ENCODE results near the gene WDR6.

WDR6 gene

DNA sequence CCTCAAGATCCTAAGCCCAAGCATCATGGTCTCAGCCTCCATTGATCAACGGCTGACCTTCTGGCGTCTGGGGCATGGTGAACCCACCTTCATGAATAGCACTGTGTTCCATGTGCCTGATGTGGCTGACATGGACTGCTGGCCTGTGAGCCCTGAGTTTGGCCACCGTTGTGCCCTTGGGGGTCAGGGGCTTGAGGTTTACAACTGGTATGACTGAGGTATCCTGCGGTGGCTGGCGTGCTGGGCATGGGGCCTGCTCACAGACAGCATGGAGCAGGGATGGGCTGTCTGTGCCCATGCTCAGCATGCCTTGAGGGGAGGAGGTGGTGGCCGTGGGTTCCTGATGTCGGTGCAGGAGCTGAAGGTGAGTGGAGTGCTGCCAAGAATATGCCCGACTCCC, 7.9 kb downstream of the WDR6 start:
- TF ChIP-seq ZNF274 (IDR thresholded peaks at IDR 0.05; ENCODE audit: low read depth, low read length), result no peak
- no peak overlapping the region for H3K4me3 ChIP-seq (ENCODE audit: low read length)

DNA sequence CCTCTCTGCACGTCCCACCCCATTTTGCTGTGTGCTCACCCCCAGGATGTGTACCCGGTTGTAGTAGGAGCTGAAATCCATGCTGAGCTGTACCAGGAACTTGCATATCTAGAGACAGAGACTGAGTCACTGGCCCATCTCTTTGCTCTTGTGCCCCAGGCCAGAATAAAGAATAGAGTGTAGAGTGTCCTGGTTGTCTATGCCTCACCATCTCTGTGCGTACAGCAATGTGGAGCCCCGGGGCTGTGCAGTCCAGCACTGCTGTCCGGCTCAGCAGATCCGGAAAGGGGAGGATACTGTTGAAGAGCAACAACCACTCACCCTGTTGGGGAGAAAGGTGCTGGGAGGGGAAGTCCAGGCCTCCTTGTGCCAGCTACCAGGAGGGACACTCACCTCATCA, 8.6 kb downstream of the WDR6 start:
- H3K4me3 ChIP-seq (ENCODE audit: low read length), result no peak overlapping the region
- no peak for TF ChIP-seq ZNF274 (IDR thresholded peaks at IDR 0.05; ENCODE audit: low read depth, low read length)

DNA sequence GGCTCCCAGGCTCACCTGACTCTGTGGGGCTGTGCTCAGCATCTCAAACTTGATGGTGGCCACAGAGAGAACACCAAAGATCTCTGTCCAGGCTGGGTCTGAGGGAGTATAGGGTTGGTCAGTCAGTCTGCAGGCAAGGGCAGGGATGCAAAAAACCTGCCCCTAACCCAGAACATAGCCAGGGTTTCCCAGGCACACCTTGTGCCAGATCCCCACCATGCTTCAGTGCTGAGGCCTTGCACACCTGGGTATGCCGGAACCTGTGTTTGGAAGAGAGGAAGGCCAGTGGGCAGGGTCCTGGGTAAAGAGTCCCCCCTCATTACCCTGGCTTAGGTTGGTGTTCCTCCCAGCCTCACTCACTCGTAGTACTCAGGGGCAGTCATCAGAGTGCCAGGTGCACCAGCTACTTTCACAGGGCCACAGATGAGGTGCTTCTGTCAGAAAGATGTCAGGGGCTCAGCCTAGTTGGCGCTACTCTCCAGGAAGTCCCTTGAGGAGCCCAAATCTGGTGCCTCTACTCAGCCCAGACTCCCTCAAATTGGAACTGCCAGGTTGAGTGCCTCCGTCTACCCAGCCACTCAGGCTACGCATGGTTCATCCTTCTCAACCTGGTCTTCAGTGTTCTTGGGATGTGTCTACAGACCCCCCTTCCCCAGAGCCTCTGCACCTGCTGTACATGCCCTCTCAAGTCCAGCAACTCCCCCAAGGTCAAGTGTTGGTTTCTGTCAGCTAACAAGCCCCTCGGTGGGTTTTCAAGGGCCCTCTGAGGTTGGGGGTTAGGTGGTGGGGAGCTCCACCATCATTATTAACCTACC, 9.4 kb downstream of the WDR6 start:
- H3K4me3 ChIP-seq (ENCODE audit: low read length), result no peak overlapping the region

DNA sequence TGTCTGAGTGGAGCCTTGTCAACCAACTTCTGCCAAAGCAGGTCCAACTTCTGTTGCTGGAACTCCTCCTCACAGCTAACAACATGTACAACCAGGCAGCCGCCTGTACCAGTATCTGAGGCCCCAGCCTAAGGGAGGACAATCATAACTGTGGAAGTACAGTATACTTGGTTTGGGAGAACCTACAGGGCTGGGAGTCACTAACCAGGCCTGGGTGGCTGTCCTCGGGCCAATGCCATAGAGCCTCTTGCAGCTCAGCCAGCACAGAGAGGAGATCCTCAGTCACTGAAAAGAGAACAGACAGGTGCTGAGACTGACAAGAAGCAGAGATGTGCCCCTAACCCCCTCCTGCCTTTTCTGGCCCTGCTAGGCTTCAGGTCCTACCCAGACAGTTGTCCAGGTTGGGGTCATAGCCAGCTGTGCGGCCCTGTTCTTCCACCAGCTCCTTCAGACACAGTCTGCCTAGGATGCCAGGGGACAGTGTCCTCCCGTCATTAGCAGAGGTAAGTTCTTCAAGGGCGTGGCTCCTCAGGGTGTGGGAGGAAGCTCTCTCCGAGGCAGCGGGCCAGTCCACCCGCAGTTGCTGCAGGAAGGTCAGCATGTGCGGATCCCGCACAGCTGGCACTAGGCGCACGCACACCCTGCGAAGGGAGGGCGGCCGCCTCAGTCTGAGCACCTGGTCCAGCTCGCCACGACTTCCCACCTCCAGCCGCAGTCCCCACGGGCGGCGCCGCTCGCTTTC, 10.2 kb downstream of the WDR6 start:
- TF ChIP-seq ZNF274 (IDR thresholded peaks at IDR 0.05; ENCODE audit: low read depth, low read length), result no peak
- peak overlapping the region; percentile 64; the same call in 1 of the 2 replicates for H3K4me3 ChIP-seq (ENCODE audit: low read length)

More for the DNA sequence above, 9.4 kb downstream of the WDR6 start:
- no peak for TF ChIP-seq ZNF274 (IDR thresholded peaks at IDR 0.05; ENCODE audit: low read depth, low read length)

DNA sequence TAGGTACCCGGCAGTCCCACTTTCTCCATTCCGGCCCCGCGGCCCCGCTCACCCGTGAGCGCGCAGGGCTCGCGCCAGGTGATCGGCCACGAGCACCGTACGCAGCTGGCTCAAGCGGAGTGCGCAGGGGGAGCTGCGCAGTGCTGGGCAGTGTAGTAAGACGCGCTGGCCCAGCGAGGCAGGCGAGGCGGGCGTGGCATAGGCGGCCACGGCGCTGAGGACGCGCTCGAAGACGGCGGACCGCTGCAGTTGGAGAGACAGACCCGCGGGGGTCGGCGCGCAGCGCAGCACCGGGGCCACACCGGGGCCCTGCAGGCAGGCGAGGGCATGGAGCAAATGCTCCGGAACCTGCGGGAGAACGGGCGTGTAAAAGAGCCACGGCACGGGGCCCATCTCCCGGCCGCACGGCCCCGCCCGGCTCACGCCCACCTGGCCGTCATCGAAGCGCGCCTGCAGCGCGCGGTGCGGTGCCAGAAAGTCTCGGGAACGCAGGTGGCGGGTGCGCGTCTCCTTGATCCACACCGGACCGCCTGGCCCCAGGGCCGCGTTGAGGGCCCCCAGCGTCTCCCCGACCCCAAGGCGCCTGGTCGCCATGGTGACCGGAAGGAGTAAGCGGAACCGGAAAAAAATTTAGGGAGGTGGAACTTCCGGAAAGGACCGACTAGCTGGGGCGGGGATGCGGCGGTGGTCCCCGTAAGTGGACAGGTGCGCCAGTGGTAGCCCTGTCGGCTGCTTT, 10.9 kb downstream of the WDR6 start, which contains the start of gene DALRD3:
DALRD3 (minus strand) TSS at position 610 of the 736 bp plus-strand sequence; CDS start at position 594, 16 bp downstream.
- H3K4me3 ChIP-seq (ENCODE audit: low read length), result peak within 1 kb of the TSS; percentile 64; the same call in 1 of the 2 replicates
- no peak for TF ChIP-seq ZNF274 (IDR thresholded peaks at IDR 0.05; ENCODE audit: low read depth, low read length)

DNA sequence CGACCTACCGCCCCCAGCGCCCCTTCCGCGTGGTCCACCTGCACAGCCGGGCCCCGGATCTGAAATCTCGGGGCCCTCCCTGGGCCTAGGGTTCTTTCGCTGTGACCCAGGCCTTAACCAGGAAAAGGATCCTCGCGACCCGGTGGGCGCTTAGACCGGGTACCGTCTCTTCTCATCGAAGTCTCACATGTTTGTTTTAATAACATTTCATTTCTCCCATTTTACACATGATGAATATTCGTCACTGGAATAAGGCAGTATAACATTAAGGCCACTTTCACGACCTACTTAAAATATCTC, 11.5 kb downstream of the WDR6 start:
- no peak for TF ChIP-seq ZNF274 (IDR thresholded peaks at IDR 0.05; ENCODE audit: low read depth, low read length)
- H3K4me3 ChIP-seq (ENCODE audit: low read length), result peak overlapping the region; percentile 64; the same call in 1 of the 2 replicates

DNA sequence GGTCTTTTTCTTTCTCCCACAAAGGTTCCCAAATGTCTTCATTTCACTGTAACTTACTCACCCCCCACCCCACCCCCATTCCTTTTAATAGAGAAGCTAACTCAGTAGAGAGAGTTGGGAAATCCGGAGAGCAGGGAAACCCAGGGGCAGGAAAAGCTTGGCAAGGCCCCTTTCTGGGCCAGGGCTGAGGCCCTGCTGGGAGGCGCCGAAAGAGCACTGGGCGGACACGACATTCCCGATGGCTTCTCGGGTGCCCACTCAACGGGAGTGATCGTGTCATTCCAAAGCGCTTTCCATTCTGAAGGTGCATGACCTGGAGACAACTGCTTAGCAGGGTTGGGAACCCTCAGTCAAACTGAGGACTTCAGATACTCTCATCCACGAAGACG, 12.7 kb downstream of the WDR6 start:
- H3K4me3 ChIP-seq (ENCODE audit: low read length), result peak overlapping the region; percentile 64
- no peak for TF ChIP-seq ZNF274 (IDR thresholded peaks at IDR 0.05; ENCODE audit: low read depth, low read length)

DNA sequence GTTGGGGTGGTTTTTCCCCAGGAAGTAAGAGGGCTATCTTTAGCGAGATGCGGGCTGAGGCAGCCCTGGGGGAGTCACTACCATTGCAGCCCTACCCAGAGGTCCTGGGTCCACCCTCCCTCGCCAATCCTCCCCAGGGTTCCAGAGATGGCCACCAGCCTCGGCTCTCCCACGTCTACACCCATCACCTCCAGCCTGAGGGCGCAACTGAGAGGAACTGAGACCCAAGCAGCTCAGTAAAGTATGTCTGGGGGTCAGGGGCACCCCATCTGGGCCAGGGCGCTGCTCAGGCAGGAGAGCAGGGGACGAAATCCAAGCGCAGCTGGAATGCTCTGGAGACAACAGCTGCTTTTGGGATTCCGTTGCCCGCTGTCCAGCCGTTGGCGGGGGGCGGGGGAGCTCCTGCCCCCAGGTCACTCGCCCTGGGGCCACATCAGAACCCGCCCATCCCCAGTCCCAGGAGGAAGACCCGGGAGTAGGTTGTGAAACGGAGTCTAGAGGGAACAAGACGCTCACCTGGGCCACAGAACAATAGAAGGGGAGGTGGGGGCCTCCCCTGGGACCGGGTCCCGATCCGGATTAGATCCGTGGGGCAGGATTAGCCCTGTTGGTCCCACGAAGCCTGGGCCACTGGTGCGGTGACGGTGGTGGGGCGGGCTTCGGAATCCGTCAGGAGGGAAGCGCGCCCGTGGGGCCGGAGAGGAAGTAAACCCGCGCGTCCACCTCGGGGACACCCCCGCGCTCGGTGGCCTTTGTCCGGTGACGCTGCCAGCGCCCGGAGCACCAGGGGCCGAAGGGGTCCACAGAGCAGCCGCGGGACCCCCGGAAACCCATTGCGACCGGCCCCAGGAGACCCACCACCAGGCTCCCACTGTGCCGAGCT, 13.4 kb downstream of the WDR6 start:
- peak overlapping the region; percentile 64 for H3K4me3 ChIP-seq (ENCODE audit: low read length)
- TF ChIP-seq ZNF274 (IDR thresholded peaks at IDR 0.05; ENCODE audit: low read depth, low read length), result no peak

DNA sequence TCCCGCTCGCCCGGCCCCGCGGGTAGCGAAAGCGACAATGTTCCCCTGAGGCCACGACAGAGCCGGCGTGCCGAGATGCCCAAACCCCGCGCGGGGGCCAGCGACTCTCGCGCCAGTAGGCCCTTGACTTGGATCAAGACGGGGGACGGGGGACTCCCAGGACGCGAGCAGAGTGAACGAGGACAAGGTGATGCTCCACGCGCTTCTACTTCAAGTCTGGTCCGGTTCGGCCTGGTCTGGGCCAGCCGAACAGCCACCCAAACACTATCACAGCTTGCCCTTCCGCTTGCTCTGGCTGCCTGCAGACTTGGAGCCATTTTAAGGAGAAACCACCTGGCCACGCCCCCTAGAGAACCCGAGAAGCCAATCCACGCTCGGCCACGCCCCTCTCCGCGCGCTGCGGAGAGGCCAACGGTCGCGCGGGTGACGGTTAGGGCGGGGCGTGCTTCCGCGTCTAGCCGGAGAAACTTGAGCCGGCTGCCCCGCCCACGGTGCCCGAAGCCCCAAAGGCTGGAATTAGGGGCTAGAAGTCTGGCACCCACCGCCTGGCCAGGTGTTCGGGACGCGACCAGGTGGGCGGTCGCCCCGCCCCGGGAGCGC, 14.1 kb downstream of the WDR6 start:
- no peak for TF ChIP-seq ZNF274 (IDR thresholded peaks at IDR 0.05; ENCODE audit: low read depth, low read length)
- H3K4me3 ChIP-seq (ENCODE audit: low read length), result peak overlapping the region; percentile 77

DNA sequence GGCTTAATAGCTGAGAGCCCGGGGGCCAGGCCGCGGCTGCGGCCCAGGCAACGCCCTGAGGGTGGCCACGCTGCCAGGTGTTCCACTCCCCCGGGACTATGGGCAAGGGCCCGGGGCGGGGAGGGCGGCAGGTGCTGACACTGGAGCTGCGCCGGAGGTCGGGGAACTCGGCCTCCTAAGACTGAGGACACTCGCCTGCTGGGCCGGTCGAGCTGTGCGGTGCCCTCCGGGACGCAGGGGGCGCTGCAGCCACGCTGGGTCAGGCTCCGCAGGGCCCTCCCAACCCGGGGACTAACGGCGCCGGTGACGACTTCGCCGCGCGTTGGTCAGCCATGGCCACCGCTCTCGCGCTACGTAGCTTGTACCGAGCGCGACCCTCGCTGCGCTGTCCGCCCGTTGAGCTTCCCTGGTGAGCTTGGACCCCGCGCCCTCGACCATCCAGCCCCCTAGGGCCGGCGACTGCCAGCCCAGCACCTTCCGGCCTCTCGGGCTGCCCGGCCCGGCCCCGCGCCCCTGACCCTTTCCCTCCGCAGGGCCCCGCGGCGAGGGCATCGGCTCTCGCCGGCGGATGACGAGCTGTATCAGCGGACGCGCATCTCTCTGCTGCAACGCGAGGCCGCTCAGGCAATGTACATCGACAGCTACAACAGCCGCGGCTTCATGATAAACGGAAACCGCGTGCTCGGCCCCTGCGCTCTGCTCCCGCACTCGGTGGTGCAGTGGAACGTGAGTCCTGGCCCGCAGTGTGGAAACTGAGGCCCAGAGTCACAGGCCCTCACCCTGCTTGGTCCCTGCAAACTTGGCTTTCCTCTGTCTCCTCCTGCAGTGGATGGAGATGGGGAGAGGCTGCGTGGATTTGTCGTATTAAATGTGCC, 14.9 kb downstream of the WDR6 start, which contains the start of gene NDUFAF3:
NDUFAF3 (plus strand) TSS at position 309 of the 875 bp plus-strand sequence; CDS start at position 333, 24 bp downstream.
- peak within 1 kb of the TSS; percentile 77 for H3K4me3 ChIP-seq (ENCODE audit: low read length)
- no peak for TF ChIP-seq ZNF274 (IDR thresholded peaks at IDR 0.05; ENCODE audit: low read depth, low read length)

DNA sequence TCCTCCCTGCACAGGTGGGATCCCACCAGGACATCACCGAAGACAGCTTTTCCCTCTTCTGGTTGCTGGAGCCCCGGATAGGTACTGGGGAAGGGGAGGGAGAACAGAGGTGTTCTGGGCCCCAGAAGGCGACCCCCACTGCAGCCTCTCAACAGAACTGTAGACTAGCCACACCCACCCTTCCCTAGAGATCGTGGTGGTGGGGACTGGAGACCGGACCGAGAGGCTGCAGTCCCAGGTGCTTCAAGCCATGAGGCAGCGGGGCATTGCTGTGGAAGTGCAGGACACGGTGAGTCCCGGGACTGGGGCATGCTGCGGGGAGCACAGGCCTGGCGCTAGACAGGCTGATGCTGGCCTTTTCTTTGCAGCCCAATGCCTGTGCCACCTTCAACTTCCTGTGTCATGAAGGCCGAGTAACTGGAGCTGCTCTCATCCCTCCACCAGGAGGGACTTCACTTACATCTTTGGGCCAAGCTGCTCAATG, 15.5 kb downstream of the WDR6 start:
- H3K4me3 ChIP-seq (ENCODE audit: low read length), result peak overlapping the region; percentile 77

DNA sequence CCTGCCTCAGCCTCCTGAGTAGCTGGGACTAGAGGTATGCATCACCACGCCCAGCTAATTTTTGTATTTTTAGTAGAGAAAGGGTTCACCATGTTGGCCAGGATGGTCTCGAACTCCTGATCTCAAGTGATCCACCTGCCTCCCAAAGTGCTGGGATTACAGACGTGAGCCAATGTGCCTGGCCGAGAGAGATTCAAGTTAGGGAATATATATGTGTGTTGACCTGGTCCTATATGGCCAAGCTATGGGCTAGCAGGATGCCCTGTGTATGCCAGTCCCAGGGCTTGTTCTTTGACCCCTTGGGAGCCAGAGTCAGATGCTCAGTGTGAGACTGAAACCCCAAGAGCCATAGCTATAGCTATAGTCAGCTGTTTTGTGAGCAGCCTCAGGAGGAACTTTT, 16.6 kb downstream of the WDR6 start:
- TF ChIP-seq ZNF274 (IDR thresholded peaks at IDR 0.05; ENCODE audit: low read depth, low read length), result no peak
- H3K4me3 ChIP-seq (ENCODE audit: low read length), result no peak overlapping the region

More for the DNA sequence above, 15.5 kb downstream of the WDR6 start:
- no peak for TF ChIP-seq ZNF274 (IDR thresholded peaks at IDR 0.05; ENCODE audit: low read depth, low read length)
